Endodermal cell (in vitro differentiated cells): Measurements from ENCODE around the gene JAML. TPM values are rescaled to one million over a fixed set of nuclear protein-coding genes. Genes with fewer than 3 reads are reported as not detected.

Experiments used
- DNase-seq: peaks from one replicate; pipeline ENCODE4 v3.0.0-alpha.2; 2017
- H3K27ac ChIP-seq: 2 replicates; pipeline ENCODE4 v1.5.1; 2013; ENCODE audit warnings: mild to moderate bottlenecking, low read depth, low read length, moderate library complexity
- H3K27me3 ChIP-seq: 2 replicates; pipeline ENCODE4 v1.6.1; 2013; ENCODE audit warnings: mild to moderate bottlenecking, low read length, moderate library complexity; ENCODE audit not compliant: insufficient read depth, control insufficient read depth, poor library complexity, severe bottlenecking
- H3K36me3 ChIP-seq: 2 replicates; pipeline ENCODE4 v1.7.0; 2013; ENCODE audit warnings: mild to moderate bottlenecking, low read length, moderate library complexity; ENCODE audit not compliant: control insufficient read depth, insufficient read depth
- H3K4me1 ChIP-seq: one replicate; pipeline ENCODE4 v1.7.0; 2013; ENCODE audit warnings: low read length; ENCODE audit not compliant: control insufficient read depth, insufficient read depth
- H3K4me3 ChIP-seq: 2 replicates; pipeline ENCODE4 v1.5.1; 2013; ENCODE audit warnings: mild to moderate bottlenecking, low read length, moderate library complexity
- H3K9ac ChIP-seq: 2 replicates; pipeline ENCODE4 v1.6.1; 2013; ENCODE audit warnings: mild to moderate bottlenecking, low read length, moderate library complexity; ENCODE audit not compliant: poor library complexity, severe bottlenecking; ENCODE audit errors: extremely low read depth
- H3K9me3 ChIP-seq: 2 replicates; pipeline ENCODE4 v1.6.1; 2013; ENCODE audit warnings: mild to moderate bottlenecking, low read length, moderate library complexity; ENCODE audit not compliant: control insufficient read depth
- H3K27ac Mint-ChIP-seq: 2 replicates; pipeline ENCODE4 v1.8.0; 2020; ENCODE audit warnings: mixed read lengths
- H3K27me3 Mint-ChIP-seq: 2 replicates; pipeline ENCODE4 v1.8.0; 2021; ENCODE audit warnings: mild to moderate bottlenecking, mixed read lengths; ENCODE audit not compliant: insufficient read depth
- H3K36me3 Mint-ChIP-seq: 2 replicates; pipeline ENCODE4 v1.8.0; 2020; ENCODE audit warnings: low read depth, mixed read lengths
- H3K4me1 Mint-ChIP-seq: 2 replicates; pipeline ENCODE4 v1.8.0; 2020; ENCODE audit warnings: mixed read lengths
- H3K4me3 Mint-ChIP-seq: 2 replicates; pipeline ENCODE4 v1.8.0; 2020; ENCODE audit warnings: mild to moderate bottlenecking, moderate library complexity, mixed read lengths
- H3K9me3 Mint-ChIP-seq: 2 replicates; pipeline ENCODE4 v1.8.0; 2020; ENCODE audit warnings: mild to moderate bottlenecking, mixed read lengths
- CTCF ChIP-seq: fragments of 200-600 bp; sonication (generic); conservative IDR thresholded peaks from 2 replicates; pipeline ENCODE4 v1.5.0; 2021; ENCODE audit warnings: antibody characterized with exemption, mild to moderate bottlenecking
- WGBS, 2 experiments: methylation state at CpG; one replicate each; pipeline versions ENCODE4 v1.1.5 to v1.1.7; 2013; ENCODE audit warnings: missing lambda C conversion rate in 2 of 2, mixed read lengths in 1 of 2; ENCODE audit not compliant: insufficient coverage in 1 of 2, insufficient read length in 1 of 2; 5-methylcytosine and 5-hydroxymethylcytosine counted together
- total RNA-seq, 2 donors: library from RNA; stranded (reverse); fragmentation: NEBNext Ultra II Directional in 1 of 2; extraction: Animal tissue kit (Norgen Biotek cat#: 25700) in 1 of 2; gene quantifications; 2 replicates in 1 of 2; 3 replicates in 1 of 2; pipeline ENCODE4 v1.2.1, GENCODE V29; 2021

JAML gene
- total RNA-seq, 2 donors from 2014 or later: 0.40 to 0.55 TPM

GRCh38 chr11:118263695-118264568, 39.1 kb upstream of the JAML start, which contains the start of gene MPZL2:
TSS of gene MPZL2 (minus strand) at chr11:118264297. CDS start at chr11:118264153, 144 bp downstream.
- peaks cover 4% of the 10 kb centered on the region for H3K36me3 Mint-ChIP-seq
- peak; percentile 17 for TF ChIP-seq CTCF
- H3K9ac ChIP-seq: no peak within 1 kb of the TSS
- peak; percentile 82 for DNase-seq
- H3K9me3 Mint-ChIP-seq: no peaks in the 10 kb centered on the region
- H3K27ac Mint-ChIP-seq: peak within 1 kb of the TSS; percentile 49
- peak within 1 kb of the TSS; percentile 54 for H3K4me3 Mint-ChIP-seq
- peaks cover 22% of the 10 kb centered on the region for H3K4me1 ChIP-seq
- peak within 1 kb of the TSS; percentile 68 for H3K4me3 ChIP-seq
- peaks cover 58% of the 10 kb centered on the region for H3K27me3 Mint-ChIP-seq
- H3K27me3 ChIP-seq: peaks cover 41% of the 10 kb centered on the region
- H3K27ac ChIP-seq: no peak within 1 kb of the TSS
- H3K9me3 ChIP-seq: peaks cover 4% of the 10 kb centered on the region
- H3K36me3 ChIP-seq: no peaks in the 10 kb centered on the region
- peaks cover 35% of the 10 kb centered on the region for H3K4me1 Mint-ChIP-seq
- WGBS, 2 experiments: 21 to 40% methylated on average over 13 to 19 of the region's 19 CpGs

GRCh38 chr11:118263112-118263511, 38.3 kb upstream of the JAML start:
- Histone ChIP-seq H3K27ac (no peak overlapping the region), H3K4me3 (peak overlapping the region; percentile 68), H3K36me3 (no peaks in the 10 kb centered on the region), H3K9me3 (peaks cover 4% of the 10 kb centered on the region), H3K9ac (no peak overlapping the region), H3K27me3 (peaks cover 33% of the 10 kb centered on the region), H3K4me1 (peaks cover 22% of the 10 kb centered on the region)
- DNase-seq: no peak
- peaks cover 35% of the 10 kb centered on the region for H3K4me1 Mint-ChIP-seq
- WGBS, 2 experiments: 80 to 84% methylated on average over 2 to 3 of the region's 4 CpGs
- H3K27ac Mint-ChIP-seq: no peak overlapping the region
- no peak for TF ChIP-seq CTCF
- no peaks in the 10 kb centered on the region for H3K9me3 Mint-ChIP-seq
- peaks cover 52% of the 10 kb centered on the region for H3K27me3 Mint-ChIP-seq
- H3K4me3 Mint-ChIP-seq: peak overlapping the region; percentile 54
- H3K36me3 Mint-ChIP-seq: peaks cover 7% of the 10 kb centered on the region

- peaks cover 26% of the 10 kb centered on the region for H3K4me1 Mint-ChIP-seq
- H3K27me3 ChIP-seq: peaks cover 54% of the 10 kb centered on the region
- H3K27ac Mint-ChIP-seq: no peak overlapping the region
- H3K36me3 ChIP-seq: no peaks in the 10 kb centered on the region
- no peak overlapping the region for H3K4me3 Mint-ChIP-seq
- no peak overlapping the region for H3K27ac ChIP-seq
- H3K4me3 ChIP-seq: no peak overlapping the region
- WGBS, 2 experiments: 94 to 100% methylated on average over 1 to 2 of the region's 3 CpGs
- peaks cover 4% of the 10 kb centered on the region for H3K9me3 ChIP-seq
- no peak for TF ChIP-seq CTCF
- peaks cover 46% of the 10 kb centered on the region for H3K27me3 Mint-ChIP-seq
- no peak overlapping the region for H3K9ac ChIP-seq
- H3K4me1 ChIP-seq: peaks cover 15% of the 10 kb centered on the region
- H3K9me3 Mint-ChIP-seq: no peaks in the 10 kb centered on the region
- no peak for DNase-seq
- H3K36me3 Mint-ChIP-seq: peaks cover 7% of the 10 kb centered on the region
Observed at GRCh38 chr11:118260353-118260752, 35.5 kb upstream of the JAML start.
